DND-41 (cell line): ENCODE results near the gene TNIK.

ENCODE experiments used
- ATAC-seq: fragments of 200-7000 bp; cut with Tn5 transposase; 3 replicates; pipeline ENCODE4 v1.9.1; 2021; ENCODE audit warnings: low read depth; ENCODE audit not compliant: insufficient read depth
- DNase-seq: peaks from one replicate; pipeline ENCODE4 v3.0.0-alpha.2; 2020
- H2AFZ ChIP-seq: 2 replicates; pipeline ENCODE4 v1.6.0; 2012; ENCODE audit warnings: low read depth, low read length
- H3K27ac ChIP-seq: 2 replicates; pipeline ENCODE4 v1.5.1; 2012; ENCODE audit warnings: low read length, inconsistent platforms
- H3K27me3 ChIP-seq: fragments of 200-600 bp; sonication (generic); 2 replicates; pipeline ENCODE4 v1.6.0; 2012; ENCODE audit warnings: low read length, mild to moderate bottlenecking, inconsistent platforms; ENCODE audit not compliant: insufficient read depth, poor library complexity
- H3K36me3 ChIP-seq: 2 replicates; pipeline ENCODE4 v1.5.1; 2012; ENCODE audit warnings: low read length, inconsistent platforms; ENCODE audit not compliant: insufficient read depth
- H3K4me1 ChIP-seq: 2 replicates; pipeline ENCODE4 v1.5.1; 2012; ENCODE audit warnings: mild to moderate bottlenecking, low read length; ENCODE audit not compliant: insufficient read depth
- H3K4me2 ChIP-seq: 2 replicates; pipeline ENCODE4 v1.6.0; 2012; ENCODE audit warnings: mild to moderate bottlenecking, moderate library complexity, low read length, inconsistent platforms; ENCODE audit not compliant: insufficient read depth
- H3K4me3 ChIP-seq, 2 experiments: fragments of 200-600 bp in 1 of 2; shearing (Covaris generic) in 1 of 2; 2 replicates each; pipeline ENCODE4 v1.5.1; 2012 to 2016; ENCODE audit warnings: inconsistent platforms in 2 of 2, low read length in 2 of 2, mild to moderate bottlenecking in 2 of 2, low read depth in 1 of 2, moderate library complexity in 1 of 2
- H3K79me2 ChIP-seq: 2 replicates; pipeline ENCODE4 v1.6.0; 2012; ENCODE audit warnings: low read length, inconsistent platforms; ENCODE audit not compliant: insufficient read depth
- H3K9ac ChIP-seq: 2 replicates; pipeline ENCODE4 v1.6.0; 2012; ENCODE audit warnings: low read depth, mild to moderate bottlenecking, inconsistent platforms, low read length, moderate library complexity
- H3K9me3 ChIP-seq: 2 replicates; pipeline ENCODE4 v1.5.1; 2012; ENCODE audit warnings: low read length, moderate library complexity, mild to moderate bottlenecking, inconsistent platforms; ENCODE audit not compliant: insufficient read depth, severe bottlenecking
- H4K20me1 ChIP-seq: 2 replicates; pipeline ENCODE4 v1.6.0; 2012; ENCODE audit warnings: low read length; ENCODE audit not compliant: insufficient read depth
- CTCF ChIP-seq: IDR thresholded peaks from 2 replicates; pipeline ENCODE4 v1.5.1; 2012; ENCODE audit warnings: borderline replicate concordance, low read length, moderate library complexity, mild to moderate bottlenecking; ENCODE audit not compliant: poor library complexity, severe bottlenecking; ENCODE audit errors: extremely low read depth
- EZH2 ChIP-seq: IDR thresholded peaks from 3 replicates; pipeline ENCODE4 v1.6.1; 2012; ENCODE audit warnings: borderline replicate concordance, low read depth, mild to moderate bottlenecking, moderate library complexity, low read length, inconsistent platforms; ENCODE audit not compliant: severe bottlenecking

Gene TNIK

GRCh38 chr3:171198781-171199472 is 261.3 kb downstream of the TNIK start:
- ATAC-seq (no peak), DNase-seq (no peak)
- no peaks in the 10 kb centered on the region for H4K20me1 ChIP-seq
- H3K4me1 ChIP-seq: no peaks in the 10 kb centered on the region
- H3K4me3 ChIP-seq: no peak overlapping the region
- no peaks in the 10 kb centered on the region for H3K36me3 ChIP-seq
- TF ChIP-seq CTCF: no peak
- H2AFZ ChIP-seq: no peak overlapping the region
- no peak overlapping the region for H3K4me2 ChIP-seq
- H3K27ac ChIP-seq: no peak overlapping the region
- no peaks in the 10 kb centered on the region for H3K27me3 ChIP-seq
- H3K79me2 ChIP-seq: no peaks in the 10 kb centered on the region
- H3K9ac ChIP-seq: no peak overlapping the region
- H3K9me3 ChIP-seq: no peaks in the 10 kb centered on the region

DNA sequence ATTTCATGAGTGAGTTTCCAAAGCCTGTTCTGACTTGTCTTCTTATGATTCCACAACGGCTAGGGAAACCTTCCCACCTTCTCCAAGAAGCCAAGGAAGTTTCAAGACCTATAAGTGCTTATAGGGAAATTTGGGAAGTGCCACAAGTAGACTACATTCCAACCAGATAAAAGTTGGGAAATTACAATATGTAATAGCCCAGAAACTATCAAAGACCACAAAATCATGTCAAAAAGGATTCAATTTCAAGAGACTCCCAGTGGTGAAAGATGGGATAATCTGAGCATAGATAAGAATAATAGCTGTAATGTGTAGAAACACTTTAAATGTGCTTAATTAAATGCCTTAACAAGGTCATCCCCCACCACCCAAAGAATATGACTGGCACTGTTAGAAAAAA is 264.5 kb downstream of the TNIK start:
- TF ChIP-seq EZH2 (no peak), CTCF (no peak)
- ATAC-seq (no peak), DNase-seq (no peak)
- Histone ChIP-seq H3K4me3 (no peak overlapping the region), H3K9ac (no peak overlapping the region), H2AFZ (no peak overlapping the region), H3K4me2 (no peak overlapping the region), H3K79me2 (no peaks in the 10 kb centered on the region), H3K36me3 (no peaks in the 10 kb centered on the region), H3K9me3 (no peaks in the 10 kb centered on the region), H3K27ac (no peak overlapping the region), H4K20me1 (no peaks in the 10 kb centered on the region), H3K27me3 (peaks cover 3% of the 10 kb centered on the region), H3K4me1 (no peaks in the 10 kb centered on the region)

GRCh38 chr3:171194965-171195364 is 265.2 kb downstream of the TNIK start:
- TF ChIP-seq EZH2 (no peak), CTCF (no peak)
- no peak overlapping the region for H3K9ac ChIP-seq

GRCh38 chr3:171193693-171194092 is 266.5 kb downstream of the TNIK start:
- H3K9ac ChIP-seq: no peak overlapping the region
- DNase-seq: no peak
- no peak overlapping the region for H3K4me2 ChIP-seq
- no peak for ATAC-seq
- TF ChIP-seq CTCF: no peak
- no peak for TF ChIP-seq EZH2
- no peaks in the 10 kb centered on the region for H3K79me2 ChIP-seq
- no peaks in the 10 kb centered on the region for H3K4me1 ChIP-seq
- H3K4me3 ChIP-seq: no peak overlapping the region
- no peaks in the 10 kb centered on the region for H4K20me1 ChIP-seq
- no peaks in the 10 kb centered on the region for H3K36me3 ChIP-seq
- no peak overlapping the region for H3K27ac ChIP-seq
- peaks cover 3% of the 10 kb centered on the region for H3K27me3 ChIP-seq
- H2AFZ ChIP-seq: no peak overlapping the region
- H3K9me3 ChIP-seq: no peaks in the 10 kb centered on the region

More at GRCh38 chr3:171194965-171195364, 265.2 kb downstream of the TNIK start:
- Histone ChIP-seq H3K36me3 (no peaks in the 10 kb centered on the region), H3K27ac (no peak overlapping the region), H2AFZ (no peak overlapping the region), H4K20me1 (no peaks in the 10 kb centered on the region), H3K4me1 (no peaks in the 10 kb centered on the region), H3K4me3 (no peak overlapping the region), H3K79me2 (no peaks in the 10 kb centered on the region), H3K27me3 (peaks cover 3% of the 10 kb centered on the region), H3K4me2 (no peak overlapping the region), H3K9me3 (no peaks in the 10 kb centered on the region)
- no peak for DNase-seq
- no peak for ATAC-seq
